Lower leg skin (tissue), 3 donors: ENCODE data around the gene CREB5.

Source experiments
- CTCF ChIP-seq, 3 donors: fragments of 450-650 bp; IDR thresholded peaks; one replicate each; pipeline ENCODE4 v1.5.1; 2016; ENCODE audit warnings: antibody characterized with exemption in 3 of 3, mild to moderate bottlenecking in 3 of 3, moderate library complexity in 2 of 3
- POLR2A ChIP-seq, 2 donors: fragments of 450-650 bp; IDR thresholded peaks; one replicate each; pipeline ENCODE4 v1.6.1; 2016 to 2017; ENCODE audit warnings: antibody characterized with exemption in 2 of 2, mild to moderate bottlenecking in 1 of 2, moderate library complexity in 1 of 2

- no peak for TF ChIP-seq CTCF (IDR thresholded peaks at IDR 0.05)
- TF ChIP-seq POLR2A (IDR thresholded peaks at IDR 0.05): no peak
Observed at GRCh38 chr7:28413011-28413410, 693 bp downstream of the CREB5 start.
